Left colon (tissue), 2 donors: ENCODE data around the gene ITM2B. TPM values are rescaled to one million over a fixed set of nuclear protein-coding genes. Genes with fewer than 3 reads are reported as not detected.
"Not testable (repeated sequence)": the region's sequence is repeated elsewhere in the genome, so short reads cannot be mapped to it uniquely, and the experiment has no call there.

Experiments
- ATAC-seq: fragments of 200-7000 bp; cut with Tn5 transposase; one replicate; pipeline ENCODE4 v1.9.1; 2020; ENCODE audit warnings: mild to moderate bottlenecking, moderate library complexity
- DNase-seq, 2 donors: peaks; one replicate each; pipeline ENCODE4 v3.0.0-alpha.2; 2020
- intact Hi-C, 2 donors: fragments of 100-400 bp; cut with DNase I in 1 of 2; cut with micrococcal nuclease in 1 of 2; formaldehyde crosslinking; loops; one replicate each; pipeline versions ENCODE4 v1.11.2 to v1.14.0; 2022; cut with DNase I, micrococcal nuclease
- long read RNA-seq: library from polyadenylated mRNA; unstranded; transcript quantifications from one replicate; pipeline ENCODE4 v2.0.0, GENCODE V29; 2021
- total RNA-seq, 2 donors: library from RNA; stranded (reverse); fragmentation: NEBNext Ultra II Directional; extraction: Animal tissue kit (Norgen Biotek cat#: 25700); gene quantifications; one replicate each; pipeline ENCODE4 v1.2.1, GENCODE V29; 2021
- donor health status: DM: no; HTN: no; CAD: no.
- donor health status: DM: yes; HTN: yes; CAD: no.

The ITM2B gene
- 100 to 1,000 TPM; 393 to 473 TPM for total RNA-seq
- long read RNA-seq, full-length matches to known transcripts, result 646 of 671 reads
- long read RNA-seq, partial matches to known transcripts, result 20 of 671 reads
- long read RNA-seq, other reads (novel, unspliced or antisense), result 5 of 671 reads

- ATAC-seq (peak; percentile 89), DNase-seq (peak; percentile 79 to 87)
- intact Hi-C loops, result no loop called here
Measured at GRCh38 chr13:48233046-48233888, at the start of gene ITM2B. Gene ITM2B (plus strand): TSS chr13:48233206. CDS start chr13:48233361, 155 bp downstream.

GRCh38 chr13:48184260-48184659 lies 48.7 kb upstream of the ITM2B start:
- ATAC-seq, result no peak
- intact Hi-C loops, result no loop called here
- no peak for DNase-seq

GRCh38 chr13:48185018-48185417 lies 48.0 kb upstream of the ITM2B start:
- DNase-seq (no peak), ATAC-seq (no peak)
- intact Hi-C loops, result no loop called here

- intact Hi-C loops, result no loop called here
- DNase-seq (no peak), ATAC-seq (no peak)
Measured at GRCh38 chr13:48186722-48187121, 46.3 kb upstream of the ITM2B start.

GRCh38 chr13:48188131-48188530 lies 44.9 kb upstream of the ITM2B start:
- intact Hi-C loops, result no loop called here
- DNase-seq (no peak), ATAC-seq (no peak)

GRCh38 chr13:48188601-48189000 lies 44.4 kb upstream of the ITM2B start:
- ATAC-seq (no peak), DNase-seq (no peak)
- intact Hi-C loops, result no loop called here

DNA sequence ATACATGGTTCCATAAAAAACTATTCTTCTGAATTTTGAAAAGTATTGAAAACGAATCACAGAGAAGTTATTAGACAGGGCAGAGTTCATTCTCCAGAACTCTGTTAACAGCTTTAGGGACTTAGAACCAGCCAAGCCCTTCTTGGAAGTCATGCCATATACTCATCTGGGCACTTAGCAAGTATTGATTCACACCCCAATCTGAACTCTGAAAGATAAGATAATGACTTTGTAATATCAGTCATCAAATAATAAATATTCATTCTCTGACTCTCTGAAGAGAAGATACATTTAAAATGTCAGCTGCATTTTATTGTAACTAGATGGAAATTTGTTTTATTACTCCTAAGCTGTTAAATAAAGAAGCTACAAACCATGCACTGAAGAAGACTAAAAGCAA lies 43.8 kb upstream of the ITM2B start:
- DNase-seq, result no peak
- intact Hi-C loops, result no loop called here
- ATAC-seq, result no peak

DNA sequence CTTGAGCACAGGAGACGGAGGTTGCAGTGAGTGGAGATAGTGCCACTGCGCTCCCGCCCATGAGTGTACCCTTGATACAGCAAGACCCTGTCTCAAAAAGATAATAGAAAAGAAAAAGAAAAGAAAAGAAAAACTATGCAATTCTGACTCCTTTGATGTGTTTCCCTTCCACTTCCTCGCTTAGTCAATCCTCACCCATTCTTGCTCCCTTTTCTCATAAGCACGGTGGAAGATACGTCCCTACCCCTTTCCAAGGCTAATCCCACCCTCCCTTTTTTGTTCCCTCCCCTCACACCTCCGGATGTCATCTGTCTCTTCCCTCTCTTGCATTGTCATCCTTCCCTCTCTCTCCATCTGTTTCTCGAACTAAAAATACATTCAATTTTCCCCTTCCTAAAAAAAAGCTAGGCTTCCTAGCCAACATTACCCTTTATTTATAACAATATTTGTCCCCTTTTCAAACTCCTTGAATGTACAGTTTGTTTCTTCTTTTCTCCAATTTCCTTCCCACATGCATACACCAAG lies 40.5 kb upstream of the ITM2B start:
- intact Hi-C loops, result no loop called here
- DNase-seq, result no peak
- ATAC-seq, result no peak

DNA sequence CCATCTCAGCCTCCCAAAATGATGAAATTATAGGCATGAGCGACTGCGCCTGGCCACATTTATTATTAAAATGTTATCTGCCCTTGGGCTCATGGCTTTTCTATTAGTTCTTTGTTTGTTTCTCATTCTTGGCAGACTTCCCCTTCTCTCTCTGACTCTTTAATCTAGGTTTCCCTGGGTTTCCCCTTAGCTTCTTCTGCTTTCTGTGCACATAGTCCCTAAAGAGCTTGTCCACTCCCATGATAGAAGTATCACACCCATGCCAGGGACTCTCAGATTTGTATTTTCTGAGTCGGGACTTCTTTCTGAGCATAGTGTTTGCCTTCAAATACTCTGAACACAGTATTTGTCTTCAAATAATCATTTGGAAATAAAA lies 38.6 kb upstream of the ITM2B start:
- DNase-seq, result no peak
- no peak for ATAC-seq
- intact Hi-C loops, result no loop called here

GRCh38 chr13:48199404-48199946 lies 33.5 kb upstream of the ITM2B start:
- intact Hi-C loops, result no loop called here
- DNase-seq (no peak), ATAC-seq (peak; percentile 62)

GRCh38 chr13:48201044-48201443 lies 32.0 kb upstream of the ITM2B start:
- intact Hi-C loops, result no loop called here
- DNase-seq (peak in 1 of 2 donors; percentile 64), ATAC-seq (peak; percentile 77)

- ATAC-seq, DNase-seq, intact Hi-C loops: not testable (repeated sequence)
Measured at GRCh38 chr13:48207207-48207606, 25.8 kb upstream of the ITM2B start.

GRCh38 chr13:48210178-48210577 lies 22.8 kb upstream of the ITM2B start:
- no peak for DNase-seq
- intact Hi-C loops, result no loop called here
- no peak for ATAC-seq

DNA sequence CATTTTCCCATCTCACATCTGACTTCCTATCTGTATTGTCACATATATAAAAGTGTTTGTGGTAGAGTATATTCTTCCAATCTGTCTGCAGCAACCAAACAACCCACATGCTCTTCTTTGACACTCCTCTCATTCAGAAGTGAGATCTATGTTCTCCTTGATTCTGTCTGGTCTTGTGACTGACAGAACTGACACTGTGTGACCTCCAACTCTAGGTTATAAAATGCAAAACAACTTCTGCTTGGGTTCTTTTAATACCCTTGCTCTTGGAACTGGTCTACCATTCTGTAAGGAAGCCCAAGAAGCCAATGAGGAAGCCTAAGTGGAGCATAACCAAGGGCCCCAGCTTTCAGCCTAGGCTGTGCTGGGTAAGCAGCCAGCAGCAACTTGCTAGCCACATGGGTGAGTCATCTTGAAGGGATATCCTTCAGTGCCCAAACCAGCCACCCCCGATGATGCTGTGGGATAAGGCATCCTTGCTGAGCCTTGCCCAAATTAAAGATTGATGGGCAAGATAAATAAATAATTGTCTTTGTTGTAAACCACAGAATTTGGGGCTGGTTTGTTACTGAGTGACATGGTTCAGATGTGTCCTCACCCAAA lies 18.4 kb upstream of the ITM2B start:
- intact Hi-C loops, result no loop called here
- DNase-seq (no peak), ATAC-seq (no peak)

DNA sequence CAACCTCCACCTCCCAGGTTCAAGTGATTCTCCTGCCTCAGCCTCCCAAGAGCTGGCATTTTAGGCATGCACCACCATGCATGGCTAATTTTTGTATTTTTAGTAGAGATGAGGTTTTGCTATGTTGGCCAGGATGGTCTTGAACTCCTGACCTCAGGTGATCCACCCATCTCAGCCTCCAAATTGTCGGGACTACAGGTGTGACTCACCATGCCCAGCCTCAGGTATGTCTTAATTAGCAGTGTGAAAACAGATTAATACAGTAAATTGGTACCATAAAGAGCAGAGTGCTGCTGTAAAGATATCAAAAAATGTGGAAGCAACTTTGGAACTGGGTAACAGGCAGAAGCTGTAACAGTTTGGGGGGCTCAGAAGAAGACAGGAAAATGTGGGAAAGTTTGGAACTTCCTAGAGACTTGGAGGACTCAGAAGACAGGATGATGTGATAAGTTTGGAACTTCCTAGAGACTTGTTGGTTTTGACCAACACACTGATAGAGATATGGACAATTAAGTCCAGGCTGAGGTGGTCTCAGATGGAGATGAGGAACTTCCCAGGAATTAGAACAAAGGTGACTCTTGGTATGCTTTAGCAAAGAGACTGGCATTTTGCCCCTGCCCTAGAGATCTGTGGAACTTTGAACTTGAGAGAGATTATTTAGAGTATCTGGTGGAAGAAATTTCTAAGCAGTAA lies 17.3 kb upstream of the ITM2B start:
- ATAC-seq, intact Hi-C loops, DNase-seq: not testable (repeated sequence)

DNA sequence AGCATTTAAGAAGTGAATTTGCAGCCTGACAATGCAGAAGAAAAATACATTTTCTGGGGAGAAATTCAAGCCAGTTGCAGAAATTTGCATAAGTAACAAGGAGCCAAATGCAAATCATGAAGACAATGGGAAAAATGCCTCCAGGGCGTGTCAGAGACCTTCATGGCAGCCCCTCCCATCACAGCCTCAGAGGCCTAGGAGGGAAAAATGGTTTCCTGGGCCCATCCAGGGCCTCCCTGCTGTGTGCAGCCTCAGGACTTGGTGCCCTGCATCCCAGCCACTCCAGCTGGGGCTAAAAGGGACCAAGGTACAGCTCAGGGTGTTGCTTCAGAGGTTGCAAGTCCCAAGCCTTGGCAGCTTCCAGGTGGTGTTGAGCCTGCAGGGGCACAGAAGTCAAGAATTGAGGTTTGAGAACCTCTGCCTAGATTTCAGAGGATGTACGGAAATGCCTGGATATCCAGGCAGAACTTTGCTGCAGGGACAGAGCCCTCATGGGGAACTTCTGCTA lies 16.7 kb upstream of the ITM2B start:
- no peak for DNase-seq
- intact Hi-C loops, result no loop called here

GRCh38 chr13:48220592-48220980 lies 12.4 kb upstream of the ITM2B start:
- DNase-seq, result no peak
- ATAC-seq, result no peak
- intact Hi-C loops, result no loop called here

More for the DNA sequence above, 16.7 kb upstream of the ITM2B start:
- ATAC-seq, result no peak

GRCh38 chr13:48220981-48221685 lies 11.9 kb upstream of the ITM2B start:
- DNase-seq, result no peak
- ATAC-seq, result no peak
- intact Hi-C loops, result no loop called here
